Activated T-helper 1 cell treated with Interleukin-2 at 50 U/mL for 16 hours (primary cell): ENCODE data around the gene CBX7.
A peak's percentile ranks its signal among the peaks of the same experiment; 100 is the strongest.

ENCODE experiments used
- DNase-seq: peaks from one replicate; pipeline ENCODE4 v3.0.0-alpha.2; 2020; ENCODE audit warnings: low read depth

Gene CBX7

DNA sequence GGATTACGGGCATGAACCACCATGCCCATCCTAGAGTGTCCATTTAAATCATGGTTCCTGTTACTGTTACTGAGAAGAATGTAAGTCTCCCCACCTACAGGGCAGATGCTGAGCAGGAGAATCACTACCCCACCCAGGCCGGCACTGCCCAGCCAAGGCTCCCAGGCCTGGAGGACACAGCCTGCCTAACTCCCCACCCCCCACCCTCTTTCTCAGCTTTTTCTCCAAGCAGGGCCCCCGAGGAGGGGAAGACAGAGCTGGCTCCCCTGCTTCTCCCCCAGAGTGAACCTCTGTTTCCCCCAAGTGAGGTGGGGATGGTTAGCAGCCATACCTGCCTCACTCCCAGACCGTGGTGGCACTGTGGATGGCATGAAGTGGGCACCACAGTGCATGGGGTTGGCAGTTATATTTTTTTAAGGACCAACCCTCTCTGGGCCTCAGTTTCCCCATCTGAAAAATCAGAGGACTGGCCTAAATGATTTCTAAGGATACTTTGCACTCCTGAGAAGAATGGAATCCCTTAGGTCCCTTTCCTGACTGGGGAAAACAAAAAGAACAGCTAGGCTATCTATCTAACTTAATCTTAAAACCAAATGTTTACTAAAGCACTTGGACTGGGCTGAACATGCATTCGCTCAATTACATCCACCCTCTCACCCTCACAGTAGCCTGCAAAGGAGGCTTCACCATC lies 5.0 kb downstream of the CBX7 start:
- DNase-seq, result no peak

DNA sequence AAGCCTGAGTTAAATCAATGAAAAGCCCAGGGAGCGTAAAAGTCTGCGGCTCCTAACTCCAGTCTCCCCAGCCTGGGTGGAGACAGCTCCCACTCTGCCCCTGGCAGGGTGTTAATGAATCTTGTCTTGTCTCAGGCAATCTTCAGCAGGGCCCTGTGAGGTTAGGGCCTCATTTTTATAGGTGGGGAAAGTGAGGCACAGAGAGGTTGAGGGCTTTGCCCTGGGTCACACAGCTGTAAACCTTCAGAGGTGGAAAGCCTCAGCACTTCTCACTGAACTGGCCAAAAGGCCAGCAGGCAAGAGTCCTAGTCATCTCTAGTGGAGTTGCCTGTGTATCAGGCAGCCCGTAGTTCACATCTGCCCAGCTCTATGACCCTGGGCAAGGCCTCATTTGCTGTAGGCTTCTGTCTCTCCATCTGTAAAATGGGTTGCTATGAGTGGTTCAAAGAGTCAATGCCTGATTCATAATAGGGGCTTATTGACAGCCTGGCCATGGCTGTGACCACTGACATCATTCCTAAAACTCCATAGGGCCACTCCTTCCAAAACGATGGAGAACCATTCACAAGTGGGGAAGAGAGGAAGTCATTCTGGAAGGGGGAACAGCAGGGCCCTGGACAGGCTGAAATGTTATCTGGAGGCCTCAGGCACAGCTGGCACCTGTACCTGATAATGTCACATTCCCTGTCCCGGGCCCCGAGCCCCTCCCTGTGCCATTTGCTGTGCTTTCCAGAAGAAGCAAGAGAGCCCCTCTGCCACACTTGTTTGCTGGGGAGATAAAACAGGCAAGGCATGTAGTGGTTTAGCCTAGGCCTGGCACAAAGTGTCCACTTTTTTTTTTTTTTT lies 6.0 kb downstream of the CBX7 start:
- no peak for DNase-seq

DNA sequence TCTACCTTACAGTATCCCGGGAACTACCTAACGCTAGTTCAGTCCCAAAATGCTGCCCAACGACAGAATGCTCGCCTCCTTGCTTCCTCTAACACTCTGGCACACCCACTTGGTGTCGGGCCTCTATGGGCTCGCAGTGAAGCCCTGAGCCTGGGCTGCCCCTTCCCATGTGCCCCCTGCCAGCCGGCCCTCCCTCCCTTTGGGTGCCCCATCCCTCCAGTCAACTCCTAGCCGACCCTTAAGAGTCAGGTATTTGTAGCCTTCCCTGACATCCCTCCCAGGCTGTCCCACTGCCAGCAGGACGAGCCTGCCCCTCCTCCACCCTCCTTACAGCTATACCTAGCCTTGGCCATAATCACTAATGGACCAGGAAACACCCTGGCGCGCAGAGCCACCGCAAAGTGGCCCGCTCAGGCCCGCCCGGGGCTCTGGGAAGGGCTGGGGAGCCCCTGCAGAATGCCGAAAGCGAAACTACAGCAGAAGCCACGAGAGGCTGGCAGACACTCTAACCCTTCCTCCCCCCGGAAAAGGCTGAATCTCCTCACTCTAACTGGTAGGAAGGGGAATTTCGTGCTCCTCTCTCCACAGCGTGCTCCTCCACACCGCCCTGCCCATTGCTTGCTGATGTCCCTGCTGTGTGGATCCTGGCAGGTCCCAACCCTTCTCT lies 8.2 kb downstream of the CBX7 start:
- peak; percentile 31 for DNase-seq

DNA sequence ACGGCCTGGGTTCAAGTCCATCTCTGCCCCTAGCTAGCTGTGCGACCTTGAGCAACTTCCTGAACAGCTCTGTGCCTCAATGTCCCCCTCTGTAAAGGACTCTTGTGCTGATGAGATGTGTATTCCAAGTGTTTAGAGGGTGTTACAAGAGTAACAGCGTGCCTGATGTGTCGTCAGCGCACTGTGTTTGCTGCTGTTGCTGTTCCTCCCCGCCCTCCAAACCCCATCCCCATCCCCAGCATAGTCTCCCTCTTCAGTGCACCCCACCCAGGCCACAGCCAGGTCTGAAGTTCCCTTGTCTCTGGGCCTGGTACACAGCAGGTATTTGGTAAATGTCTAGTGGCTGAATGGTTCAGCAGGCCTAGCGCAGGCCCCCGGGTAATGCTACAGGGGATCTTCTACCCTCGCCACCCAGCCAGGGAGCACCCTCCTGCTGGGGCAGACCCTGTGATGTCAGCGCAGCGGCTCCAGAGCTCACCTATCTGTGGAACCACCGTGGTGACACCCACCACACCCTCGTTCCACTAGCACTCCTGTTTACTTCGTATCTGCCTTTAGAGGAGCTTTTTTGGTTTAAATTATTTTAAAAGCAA lies 10.3 kb downstream of the CBX7 start:
- no peak for DNase-seq

DNA sequence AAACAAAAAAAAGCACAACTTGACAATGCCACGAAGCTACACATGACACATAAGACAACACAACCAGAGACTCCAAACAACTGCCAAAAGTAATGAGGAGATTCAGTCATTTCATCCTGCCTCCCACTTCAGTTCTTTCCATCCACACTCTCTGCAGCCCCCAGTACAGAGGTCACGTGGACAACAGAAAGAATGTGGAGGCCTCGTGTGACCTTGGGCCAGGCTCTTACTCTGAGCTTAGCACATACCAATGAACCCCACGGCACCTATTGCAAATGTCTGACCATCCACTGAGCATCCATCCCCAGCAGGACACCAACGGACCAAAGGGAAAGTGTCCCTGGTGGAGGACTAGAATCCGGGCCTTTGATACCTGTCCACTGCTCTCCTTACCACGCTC lies 12.5 kb downstream of the CBX7 start:
- DNase-seq, result no peak

DNA sequence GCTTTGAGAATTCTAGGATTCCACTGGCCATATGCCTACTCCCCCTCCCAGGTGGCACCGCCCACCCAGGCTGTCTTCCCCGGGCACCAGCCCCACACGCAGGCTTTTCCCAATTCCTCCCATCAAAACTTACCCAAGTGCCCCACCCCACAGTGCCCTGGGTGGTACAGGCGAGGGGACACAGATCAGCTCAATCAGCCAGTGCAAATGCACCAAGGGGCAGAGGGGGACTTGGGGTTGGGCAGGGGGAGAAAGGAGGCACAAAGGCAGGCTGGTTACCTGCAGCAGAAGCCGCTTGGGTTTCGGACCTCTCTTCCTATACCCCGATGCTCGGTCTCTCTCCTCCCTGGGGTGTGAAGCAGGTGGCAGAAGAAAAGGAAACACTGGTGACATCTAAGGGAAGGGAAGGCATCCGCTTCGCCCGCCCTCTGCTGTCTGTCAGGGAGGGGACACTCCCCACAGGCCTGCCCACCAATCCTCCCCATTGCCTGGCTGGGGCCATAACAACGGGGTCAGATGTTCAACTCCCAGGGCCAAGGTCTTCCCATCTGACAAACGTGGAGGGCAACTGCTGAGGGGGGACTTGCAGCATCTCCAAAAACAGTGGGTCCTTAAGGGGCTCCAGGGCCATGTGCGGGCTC lies 14.0 kb downstream of the CBX7 start:
- no peak for DNase-seq

DNA sequence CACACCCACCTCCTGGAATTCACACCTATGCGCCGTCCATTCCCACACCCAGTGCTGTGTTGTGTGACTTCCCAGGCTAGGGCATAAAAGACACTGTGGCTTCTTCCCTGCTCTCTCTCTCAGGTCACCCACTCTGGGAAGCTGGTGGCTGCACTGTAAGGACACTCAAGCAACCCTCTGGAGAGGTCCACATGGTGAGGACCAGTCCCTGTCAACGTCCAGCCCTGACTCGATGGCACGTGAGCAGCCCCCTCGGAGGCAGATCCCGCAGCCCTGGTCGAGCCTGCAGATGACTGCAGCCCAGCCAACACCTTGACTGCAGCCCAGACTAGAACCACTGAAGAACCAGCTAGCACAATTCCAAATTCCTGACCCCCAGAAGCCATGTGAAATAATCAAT lies 16.2 kb downstream of the CBX7 start:
- DNase-seq, result no peak

DNA sequence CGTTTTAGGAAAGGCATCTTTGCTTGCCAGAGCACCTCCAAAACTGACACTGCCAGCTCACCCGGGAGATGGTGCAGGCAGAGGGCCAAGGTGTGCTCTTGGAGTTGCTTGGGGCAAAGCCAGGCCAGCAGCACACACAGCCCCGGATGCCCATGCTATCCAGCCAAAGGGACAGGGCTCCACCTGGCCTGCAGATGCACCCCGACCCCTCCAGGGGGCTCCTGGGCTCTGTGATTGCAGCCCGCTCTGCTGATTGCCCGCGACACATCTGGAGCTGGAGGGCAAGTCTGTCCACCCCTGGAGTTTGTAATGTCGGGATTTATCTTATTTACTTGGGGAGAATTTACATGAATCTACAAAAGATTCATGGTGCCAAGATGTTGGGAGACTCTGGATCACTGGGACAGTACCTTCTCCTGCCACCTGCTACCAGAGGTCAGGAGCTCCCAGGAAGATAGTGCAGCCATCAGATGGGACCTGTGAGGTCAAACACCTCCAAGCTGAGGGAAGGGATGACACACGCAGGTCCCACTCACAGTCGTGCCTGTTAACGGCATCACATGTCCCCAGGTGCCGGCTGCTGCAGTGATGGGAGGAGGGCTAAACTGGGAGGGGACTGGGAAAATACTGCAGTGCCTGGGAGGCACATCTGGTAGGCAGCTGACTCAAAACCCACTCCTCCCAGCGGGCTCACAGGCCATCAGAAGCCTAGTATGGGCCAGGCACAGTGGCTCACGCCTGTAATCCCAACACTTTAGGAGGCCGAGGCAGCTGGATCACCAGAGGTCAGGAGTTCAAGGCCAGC lies 17.2 kb downstream of the CBX7 start:
- no peak for DNase-seq

DNA sequence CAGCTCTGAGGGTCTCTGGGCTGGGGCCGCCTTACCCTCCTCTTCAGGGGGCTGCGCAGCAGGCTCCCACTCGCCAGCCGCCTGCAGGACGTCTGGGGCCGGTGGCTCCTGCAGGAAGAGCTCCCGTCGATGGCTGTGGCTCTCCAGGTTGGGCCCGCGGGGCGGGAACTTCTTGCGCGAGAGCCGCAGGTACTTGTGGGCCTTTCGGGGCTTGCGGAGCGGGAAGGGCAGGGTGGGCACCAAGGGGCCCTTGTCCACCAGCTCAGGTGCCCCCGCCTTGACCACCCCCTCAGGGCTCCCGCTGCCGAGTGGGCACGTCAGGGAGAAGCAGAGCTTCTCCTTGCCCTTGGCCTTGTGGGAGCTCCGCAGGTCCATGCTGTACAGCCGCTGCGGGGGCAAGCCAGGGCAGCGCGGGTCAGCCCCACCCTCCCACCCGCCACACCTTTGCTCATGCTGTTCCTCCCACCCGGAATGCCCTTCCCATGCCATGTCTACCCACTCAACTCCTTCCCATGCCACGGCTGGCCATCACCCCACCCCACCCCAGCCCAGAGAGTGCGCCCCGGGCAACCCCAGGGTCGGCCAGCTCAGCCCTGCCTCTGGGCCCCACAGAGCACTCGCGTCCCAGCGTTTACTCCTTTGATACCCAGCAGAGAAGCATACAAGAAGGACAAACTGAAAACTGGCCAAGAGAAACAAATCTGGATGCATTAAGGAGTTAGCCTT lies 18.0 kb downstream of the CBX7 start:
- no peak for DNase-seq

DNA sequence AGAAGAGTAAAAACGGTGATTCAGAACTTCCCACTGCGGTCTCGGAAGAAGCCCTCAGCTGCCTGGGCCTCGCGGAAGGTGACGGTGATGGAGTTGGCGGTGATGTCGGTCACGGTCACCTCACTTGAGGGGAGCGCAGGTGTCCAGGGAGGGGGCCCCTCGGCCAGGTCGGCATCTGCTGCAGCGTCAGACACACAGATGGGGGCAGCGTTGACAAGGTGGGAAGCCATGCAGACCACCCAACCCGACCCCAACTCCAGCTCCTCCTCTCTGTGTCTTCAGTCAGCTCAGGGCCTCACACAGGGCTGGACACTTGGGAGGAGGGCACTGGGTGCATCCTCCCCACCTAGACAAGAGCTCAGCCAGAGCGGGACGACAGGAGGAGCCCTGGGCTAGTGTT lies 18.6 kb downstream of the CBX7 start:
- DNase-seq, result no peak

DNA sequence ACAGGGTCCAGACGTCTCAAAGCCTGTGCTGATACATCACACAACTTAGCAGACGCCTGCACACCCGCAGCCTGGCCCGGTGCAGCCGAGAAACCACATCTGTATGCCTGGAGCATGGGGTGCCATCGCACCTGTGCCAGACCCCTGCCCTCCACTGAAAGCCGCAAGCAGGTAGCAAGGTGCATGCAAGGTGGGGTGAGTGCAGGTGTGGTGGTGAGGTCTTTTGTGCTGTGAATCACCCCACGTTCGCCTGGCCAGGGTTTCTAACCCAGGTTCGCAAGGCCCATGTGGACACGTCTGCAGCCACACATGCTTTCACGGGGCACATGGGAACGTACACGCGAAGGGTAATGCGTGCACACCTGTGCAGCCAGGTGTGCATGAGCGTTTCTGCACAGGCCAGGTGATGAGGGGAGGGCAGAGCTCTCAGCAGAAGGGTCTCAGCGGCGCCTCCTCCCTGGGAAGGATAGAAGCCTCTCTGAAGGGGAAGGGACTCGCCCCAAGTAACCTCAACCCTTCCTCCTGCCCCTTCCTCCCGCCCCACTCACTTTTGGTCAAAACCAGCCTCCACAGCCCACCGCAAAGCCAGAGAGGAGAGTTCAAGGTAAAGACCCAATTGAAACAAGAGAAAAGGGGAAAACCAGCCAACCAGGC lies 19.5 kb downstream of the CBX7 start:
- DNase-seq, result no peak

DNA sequence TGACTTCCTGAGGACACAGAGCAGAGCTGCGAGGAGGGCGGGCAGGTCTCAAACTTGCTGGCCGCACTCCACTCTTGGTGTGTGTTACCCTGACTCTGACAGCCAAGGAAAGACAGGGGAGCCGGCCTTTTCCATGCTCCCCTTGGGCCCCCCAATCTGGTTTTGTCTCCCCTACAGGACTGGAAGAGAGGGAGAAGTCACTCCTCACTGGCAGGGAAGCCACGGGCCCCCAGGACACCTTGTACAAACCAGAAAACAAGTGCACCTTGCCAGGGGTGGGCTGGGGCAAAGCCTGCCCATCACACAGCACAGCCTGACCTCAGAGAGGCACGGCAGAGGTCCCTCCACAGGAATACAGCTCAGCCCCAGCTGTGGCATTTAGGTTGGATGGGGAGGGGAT lies 20.2 kb downstream of the CBX7 start:
- no peak for DNase-seq

DNA sequence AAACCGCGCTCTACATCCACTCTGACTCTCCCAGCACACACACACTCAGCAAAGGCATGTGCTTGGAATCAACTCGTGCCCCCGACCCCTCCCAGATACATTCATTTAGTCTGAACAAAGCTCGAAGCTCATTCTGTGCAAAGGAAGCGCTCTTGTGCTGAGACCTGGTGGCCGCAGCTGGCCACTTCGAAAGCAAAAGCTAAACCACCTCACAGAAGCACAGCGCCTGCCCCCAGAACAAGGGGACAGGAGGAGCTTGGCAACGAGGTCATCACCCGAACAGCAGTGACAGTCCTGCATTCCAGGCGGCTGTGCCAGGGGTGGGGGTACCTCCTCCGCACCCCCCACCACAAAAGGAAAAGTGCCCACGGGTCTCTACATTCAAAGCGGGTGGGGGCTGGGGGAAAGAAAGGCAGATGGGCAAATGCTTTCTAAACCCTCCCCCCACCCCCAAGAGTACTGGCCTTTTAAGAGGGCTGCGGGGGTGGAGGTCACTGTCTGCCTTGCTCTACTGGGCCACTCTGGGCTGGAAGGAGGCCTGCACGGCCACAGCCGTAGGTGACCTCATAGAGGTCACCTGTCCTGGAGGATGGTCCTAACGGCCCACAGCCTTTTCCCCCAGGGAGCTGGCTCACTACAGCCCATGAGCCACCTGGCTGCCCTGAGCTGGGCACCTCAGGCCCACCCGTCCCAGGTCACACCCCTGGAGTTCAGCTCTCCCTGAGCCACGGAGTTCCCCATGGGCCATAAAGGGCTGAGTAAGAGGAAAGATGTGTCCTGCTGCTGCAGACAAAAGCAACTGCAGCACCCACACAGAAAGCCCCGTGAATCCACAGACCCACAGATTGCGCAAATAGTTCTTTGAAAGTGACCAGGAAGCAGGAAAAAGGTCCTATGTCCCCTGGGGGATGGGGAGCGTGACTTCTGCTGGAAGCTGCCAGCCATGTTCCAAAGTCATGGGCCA lies 21.3 kb downstream of the CBX7 start:
- DNase-seq, result no peak

DNA sequence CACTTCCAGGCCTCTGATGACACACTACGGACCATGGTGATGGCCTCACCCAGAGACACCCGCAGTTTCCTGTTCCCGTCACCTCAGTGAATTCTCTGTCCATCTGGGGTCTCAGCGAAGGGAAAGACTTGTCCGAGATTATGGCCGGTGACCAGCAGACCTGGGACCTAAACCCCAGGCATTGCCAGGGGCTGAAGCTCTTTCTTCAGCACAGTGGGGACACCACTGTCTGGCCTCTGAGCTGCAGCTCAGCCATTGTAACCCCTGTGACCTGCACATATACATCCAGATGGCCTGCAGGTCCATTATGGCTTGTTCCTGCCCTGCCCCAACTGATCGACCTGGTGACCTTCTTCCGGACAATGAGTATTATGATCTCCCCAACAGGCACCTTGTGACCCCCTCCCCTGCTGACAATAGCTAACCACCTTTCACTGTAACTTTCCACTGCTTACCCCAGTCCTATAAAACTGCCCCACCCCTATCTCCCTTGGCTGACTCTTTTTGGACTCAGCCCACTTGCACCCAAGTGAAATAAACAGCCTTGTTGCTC lies 22.3 kb downstream of the CBX7 start:
- DNase-seq, result no peak

DNA sequence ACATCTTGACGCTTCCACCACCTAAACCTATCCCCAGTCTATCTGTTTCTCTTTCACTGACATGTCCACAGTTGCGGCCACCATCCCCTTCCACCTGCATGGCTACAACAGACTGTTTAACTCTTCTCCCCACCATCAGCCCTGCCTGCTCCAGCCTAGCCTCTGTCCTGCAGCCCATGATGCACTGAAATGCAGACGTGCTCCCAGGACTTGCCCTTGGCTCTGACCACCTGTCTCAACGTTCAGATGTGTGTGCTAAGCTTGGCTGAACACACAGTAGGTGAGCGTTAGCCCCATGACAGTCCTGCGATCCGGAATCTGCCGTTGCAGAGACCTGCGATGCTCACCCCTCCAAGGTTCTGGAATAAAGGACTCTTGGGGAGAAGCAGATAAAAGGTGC lies 22.7 kb downstream of the CBX7 start:
- no peak for DNase-seq

DNA sequence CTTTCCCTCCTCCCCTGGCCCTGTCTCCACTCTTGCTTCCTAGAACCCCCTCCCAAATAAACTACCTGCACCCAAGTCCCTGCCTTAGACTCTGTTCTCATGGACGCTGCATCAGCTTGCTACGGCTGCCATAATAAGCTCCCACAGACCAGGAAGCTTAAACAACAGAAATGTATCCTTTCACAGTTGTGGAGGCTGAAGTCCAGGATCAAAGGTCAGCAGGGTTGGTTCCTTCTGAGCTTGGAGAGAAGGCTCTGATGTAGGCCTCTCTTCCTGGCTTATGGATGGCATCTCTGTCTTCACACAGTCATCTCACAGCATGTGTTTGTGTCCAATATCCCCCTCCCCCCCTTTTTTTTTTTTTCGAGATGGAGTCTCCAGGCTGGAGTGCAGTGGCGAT lies 23.4 kb downstream of the CBX7 start:
- DNase-seq, result no peak

DNA sequence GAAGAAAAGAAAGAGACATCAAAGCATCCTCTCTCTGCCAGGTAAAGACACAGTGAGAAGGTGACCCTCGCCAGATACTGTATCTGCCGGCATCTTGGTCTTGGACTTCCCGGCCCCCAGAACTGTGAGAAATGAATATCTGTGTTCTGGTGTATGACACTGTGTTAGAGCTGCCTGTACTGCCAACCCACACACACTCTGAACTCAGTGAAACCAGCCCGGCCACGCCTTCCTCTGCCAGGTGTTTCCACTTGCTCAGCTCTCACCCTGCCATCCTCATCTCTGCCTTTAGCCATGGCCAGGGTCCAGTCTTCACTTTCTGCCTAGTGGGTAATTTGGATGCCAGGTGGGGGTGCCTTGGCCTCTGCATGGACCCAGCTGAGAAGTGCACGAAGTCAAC lies 24.0 kb downstream of the CBX7 start:
- no peak for DNase-seq

DNA sequence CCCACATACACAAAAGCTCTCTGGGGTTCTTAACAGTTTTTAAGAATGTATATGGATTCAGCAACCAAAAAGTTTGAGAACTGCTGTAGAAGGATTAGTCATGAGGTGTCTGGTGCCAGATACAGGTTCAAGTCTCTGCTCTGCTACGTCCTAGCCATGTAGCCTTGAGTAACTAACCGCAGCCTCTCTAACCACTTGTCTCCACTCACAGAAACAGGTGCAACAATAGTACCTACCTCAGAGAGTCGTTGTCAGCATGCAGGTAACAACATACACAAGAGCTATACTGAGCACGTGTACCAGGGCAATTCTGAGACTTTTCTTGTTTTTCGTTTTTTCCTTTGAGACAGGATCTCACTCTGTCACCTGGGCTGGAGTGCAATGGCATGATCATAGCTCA lies 26.9 kb downstream of the CBX7 start:
- no peak for DNase-seq
